ENCODE measurements around the gene H3-3A. TPM values are rescaled to one million over a fixed set of nuclear protein-coding genes. Genes with fewer than 3 reads are reported as not detected.

H3-3A gene
- polyA plus RNA-seq, 1 of the 3 experiments (the other 2 are of a cell fraction), result 315 TPM

DNA sequence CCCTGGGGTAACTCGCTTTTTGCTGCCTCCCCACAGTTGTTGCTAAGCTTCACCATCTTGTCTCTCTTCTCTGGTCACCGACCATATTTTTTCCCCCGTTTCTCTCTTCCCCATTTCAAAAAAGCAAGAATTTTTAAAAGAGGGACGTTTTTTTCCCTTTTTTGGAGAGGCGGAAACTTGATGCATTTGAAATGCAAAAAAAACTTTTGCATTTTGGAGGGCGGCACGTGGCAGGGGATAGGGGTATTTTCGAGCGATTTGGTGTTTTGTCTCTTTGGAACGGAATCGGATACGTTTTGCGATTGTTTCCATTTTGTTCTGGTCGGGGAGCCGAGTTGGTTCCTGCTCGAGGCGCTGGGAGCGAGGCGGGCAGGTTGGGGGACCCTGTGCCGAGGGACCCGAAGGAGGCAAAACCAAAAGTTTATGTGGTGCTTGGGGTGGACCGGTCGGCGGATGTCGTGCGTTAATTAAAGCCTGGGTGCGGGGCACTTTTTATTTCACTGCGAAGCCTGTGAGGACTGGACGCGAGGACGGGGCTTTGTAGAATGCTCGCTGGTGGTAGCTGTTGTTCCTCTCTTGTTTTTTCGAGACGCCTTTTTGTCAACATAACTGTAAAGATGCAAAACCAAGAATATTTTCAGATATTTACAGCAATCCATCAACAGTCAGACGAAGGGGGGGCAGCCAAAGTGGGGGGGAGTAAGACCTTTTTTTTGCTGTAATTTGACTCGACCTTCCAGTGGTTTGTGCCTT lies 884 bp downstream of the H3-3A start (continued):
- TF ChIP-seq EP300 (IDR thresholded peaks at IDR 0.05; ENCODE audit: borderline replicate concordance in 1 of 2, low read depth in 1 of 2, low read length in 1 of 2) (no peak), RCOR1 (IDR thresholded peaks at IDR 0.05; ENCODE audit: low read length) (no peak), MXI1 (IDR thresholded peaks at IDR 0.05; ENCODE audit: low read depth, low read length) (peak; percentile 69; the same call in 1 of the 2 replicates), POLR2AphosphoS5 (IDR thresholded peaks at IDR 0.05; ENCODE audit: low read depth, low read length) (no peak)
- TF ChIP-seq, protein P1, sequence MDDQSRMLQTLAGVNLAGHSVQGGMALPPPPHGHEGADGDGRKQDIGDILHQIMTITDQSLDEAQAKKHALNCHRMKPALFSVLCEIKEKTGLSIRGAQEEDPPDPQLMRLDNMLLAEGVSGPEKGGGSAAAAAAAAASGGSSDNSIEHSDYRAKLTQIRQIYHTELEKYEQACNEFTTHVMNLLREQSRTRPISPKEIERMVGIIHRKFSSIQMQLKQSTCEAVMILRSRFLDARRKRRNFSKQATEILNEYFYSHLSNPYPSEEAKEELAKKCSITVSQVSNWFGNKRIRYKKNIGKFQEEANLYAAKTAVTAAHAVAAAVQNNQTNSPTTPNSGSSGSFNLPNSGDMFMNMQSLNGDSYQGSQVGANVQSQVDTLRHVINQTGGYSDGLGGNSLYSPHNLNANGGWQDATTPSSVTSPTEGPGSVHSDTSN (IDR thresholded peaks at IDR 0.05), result peak; percentile 28

GRCh38 chr1:226063977-226064815 lies 1.7 kb downstream of the H3-3A start:
- Histone ChIP-seq H3K9ac (peak overlapping the region; percentile 99), H3K4me1 (ENCODE audit: control insufficient read depth in 1 of 2, insufficient read depth in 2 of 2, low read depth in 1 of 2, low read length in 1 of 2) (peaks cover 23 to 33% of the 10 kb centered on the region in 2 experiments; a peak in 3 of 4 replicates), H3F3A (replicated peaks; ENCODE audit: insufficient read depth) (peaks cover 42% of the 10 kb centered on the region), H3K9me2 (no peaks in the 10 kb centered on the region), H3K79me2 (ENCODE audit: insufficient read depth) (peaks cover 70% of the 10 kb centered on the region), H3K4me3 (ENCODE audit: low read depth in 2 of 2, low read length in 1 of 2) (peak overlapping the region; percentile 85 to 94), H4K20me1 (ENCODE audit: insufficient read depth) (peaks cover 61% of the 10 kb centered on the region), H3K36me3 (replicated peaks in 1 of 2; ENCODE audit: control insufficient read depth in 1 of 2, insufficient read depth in 2 of 2, low read length in 1 of 2) (peaks cover 40 to 43% of the 10 kb centered on the region in 2 experiments), H2AFZ (ENCODE audit: low read depth) (no peak overlapping the region), H3K27me3 (ENCODE audit: insufficient read depth) (no peaks in the 10 kb centered on the region), H3K9me3 (no peaks in the 10 kb centered on the region), H3K27ac (ENCODE audit: low read depth in 2 of 2, low read length in 1 of 2) (peak overlapping the region; percentile 96 to 99), H3K4me2 (peak overlapping the region; percentile 77)
- ChIA-PET CTCF (interaction anchor here (0.6 to 5.8 kb wide), 60 partner anchors 9 to 623 kb away, joined by 3 to 104 read pairs (median 5); partner anchors contain the start of genes MIXL1 and SDE2), POLR2A (interaction anchor here (1.0 to 3.1 kb wide), 10 partner anchors 19 to 77 kb away, joined by 3 to 38 read pairs (median 6); partner anchors contain the start of gene SDE2)
- DNase-seq, result no peak
- TF ChIP-seq FOXJ3 (CRISPR knock-in tag; IDR thresholded peaks at IDR 0.05) (no peak), JUND (IDR thresholded peaks at IDR 0.05) (no peak), REST (IDR thresholded peaks at IDR 0.05; ENCODE audit: low read depth, low read length) (no peak), CTCF (IDR thresholded peaks at IDR 0.05) (peak; percentile 93), ELF1 (IDR thresholded peaks at IDR 0.05) (no peak), MAX (IDR thresholded peaks at IDR 0.05; ENCODE audit: low read depth) (no peak), RCOR1 (IDR thresholded peaks at IDR 0.05; ENCODE audit: low read length) (peak; percentile 43; the same call in 1 of the 2 replicates), FOXM1 (IDR thresholded peaks at IDR 0.05; ENCODE audit: low read depth) (0 out of 2 replicates have a peak, but pooled peaks have one; percentile 52), ZBTB33 (IDR thresholded peaks at IDR 0.05; ENCODE audit: borderline replicate concordance, low read depth) (no peak)
- TF ChIP-seq, protein P1 (IDR thresholded peaks at IDR 0.05), result peak; percentile 1; the same call in 1 of the 2 replicates
- 3% methylated on average over 17 of the region's 17 CpGs for WGBS (ENCODE audit: low lambda C conversion rate)
